GM23248 (cell line): ENCODE results near the gene PPP1R2C.

Experiments used
- EZH2 ChIP-seq: fragments of 200-600 bp; sonication (generic); IDR thresholded peaks from 2 replicates; pipeline ENCODE4 v1.6.1; 2018; ENCODE audit warnings: antibody characterized with exemption, mild to moderate bottlenecking; ENCODE audit not compliant: insufficient read depth, poor library complexity, severe bottlenecking
- EZH2phosphoT487 ChIP-seq: fragments of 200-600 bp; sonication (generic); IDR thresholded peaks from 2 replicates; pipeline ENCODE4 v1.6.1; 2018; ENCODE audit warnings: antibody characterized with exemption, moderate library complexity, mild to moderate bottlenecking, low read depth; ENCODE audit not compliant: insufficient read depth

GRCh38 chrX:42739741-42740140 is 38.2 kb downstream of the PPP1R2C start:
- no peak for TF ChIP-seq EZH2
- TF ChIP-seq EZH2phosphoT487 = no peak
